Inferior parietal cortex (tissue), 1 donor: ENCODE results near the gene DNPH1.
A peak's percentile ranks its signal among the peaks of the same experiment; 100 is the strongest.

ENCODE experiments used
- DNase-seq: peaks from one replicate; pipeline ENCODE4 v3.0.0-alpha.2; 2016; ENCODE audit errors: extremely low spot score

DNPH1 gene, protein sequence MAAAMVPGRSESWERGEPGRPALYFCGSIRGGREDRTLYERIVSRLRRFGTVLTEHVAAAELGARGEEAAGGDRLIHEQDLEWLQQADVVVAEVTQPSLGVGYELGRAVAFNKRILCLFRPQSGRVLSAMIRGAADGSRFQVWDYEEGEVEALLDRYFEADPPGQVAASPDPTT

DNA sequence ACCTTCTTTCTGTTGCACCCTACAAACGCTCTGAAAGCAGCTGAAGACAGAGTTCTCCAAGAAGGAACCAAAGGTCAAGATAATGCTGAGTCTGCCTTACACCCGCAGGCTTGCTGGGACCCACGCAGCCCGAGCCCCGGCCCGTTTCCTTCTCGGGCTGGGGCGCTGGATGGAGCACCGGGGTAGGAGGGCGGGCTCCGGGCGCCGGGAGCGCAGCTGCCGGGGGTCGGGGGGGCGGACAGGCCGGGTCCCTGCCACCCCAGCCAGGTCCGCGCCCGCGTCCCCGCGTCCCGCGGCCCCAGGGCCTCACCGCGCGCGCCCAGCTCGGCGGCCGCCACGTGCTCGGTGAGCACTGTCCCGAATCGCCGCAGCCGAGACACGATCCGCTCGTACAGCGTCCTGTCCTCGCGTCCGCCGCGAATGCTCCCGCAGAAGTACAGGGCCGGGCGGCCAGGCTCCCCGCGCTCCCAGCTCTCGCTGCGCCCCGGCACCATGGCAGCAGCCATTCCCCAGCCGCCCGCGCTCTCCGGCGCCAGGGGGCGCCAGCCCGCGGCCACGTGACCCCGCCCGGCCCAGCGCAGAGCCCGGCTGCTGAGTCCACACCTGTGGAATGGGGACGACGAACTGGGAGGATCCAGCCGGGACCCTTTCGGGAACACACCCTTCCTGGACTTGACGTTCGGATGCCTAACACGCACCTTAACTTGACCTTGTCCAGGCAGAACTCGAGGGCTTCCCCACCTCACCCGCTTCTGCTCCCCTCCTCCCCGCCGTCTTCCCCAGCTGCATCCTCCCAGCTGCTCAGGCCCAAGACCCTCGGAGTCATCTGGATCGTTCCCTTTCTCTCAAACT is at the start of gene DNPH1:
DNPH1 (minus strand) TSS at position 531 of the 852 bp plus-strand sequence; CDS start at position 506, 25 bp downstream.
- DNase-seq = peak; percentile 73

- DNase-seq = no peak
Observed at GRCh38 chr6:43278524-43279078, 49.3 kb upstream of the DNPH1 start.

DNA sequence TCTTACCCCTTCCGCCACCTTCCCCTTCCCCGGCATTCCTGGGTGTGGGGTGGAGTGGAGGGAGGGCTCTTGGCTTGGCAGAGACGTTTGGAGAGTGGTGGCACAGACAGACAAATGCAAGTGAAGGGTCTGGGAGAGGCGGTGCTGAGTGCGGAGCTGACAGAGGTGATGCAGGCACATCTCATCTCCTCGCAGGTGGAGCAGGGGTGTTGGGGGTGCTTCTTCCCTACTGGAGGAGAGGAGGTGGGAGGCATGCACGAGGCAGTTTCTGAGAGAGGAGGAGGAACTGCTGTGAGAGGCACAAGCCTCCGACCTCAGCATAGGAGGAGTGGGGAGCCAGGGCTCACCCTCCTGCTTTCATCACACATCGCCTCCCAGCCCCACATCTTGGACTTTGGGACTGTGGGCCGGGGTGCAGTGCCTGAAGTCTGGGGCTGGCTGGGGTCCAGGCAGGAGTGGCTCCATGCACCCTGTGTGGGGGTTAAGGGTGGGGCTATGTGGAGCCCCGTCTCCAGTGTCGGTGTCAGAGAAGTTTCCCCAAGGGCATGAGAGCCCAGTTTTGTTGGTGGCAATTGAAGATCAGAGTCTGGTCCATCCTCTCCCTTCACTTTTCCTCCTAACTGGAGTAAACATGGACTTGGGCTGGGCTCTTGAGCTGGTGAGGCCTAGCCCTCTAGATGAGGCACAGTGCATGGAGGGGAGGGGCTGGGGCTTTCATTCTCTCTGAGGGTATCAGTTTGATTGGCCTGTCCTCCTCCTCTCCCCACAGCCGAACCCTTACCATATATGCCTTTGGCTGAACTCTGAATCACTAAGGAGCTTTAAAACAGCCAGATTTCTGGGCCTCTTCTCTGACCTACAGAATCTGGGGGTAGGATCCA is 48.6 kb upstream of the DNPH1 start:
- no peak for DNase-seq

DNA sequence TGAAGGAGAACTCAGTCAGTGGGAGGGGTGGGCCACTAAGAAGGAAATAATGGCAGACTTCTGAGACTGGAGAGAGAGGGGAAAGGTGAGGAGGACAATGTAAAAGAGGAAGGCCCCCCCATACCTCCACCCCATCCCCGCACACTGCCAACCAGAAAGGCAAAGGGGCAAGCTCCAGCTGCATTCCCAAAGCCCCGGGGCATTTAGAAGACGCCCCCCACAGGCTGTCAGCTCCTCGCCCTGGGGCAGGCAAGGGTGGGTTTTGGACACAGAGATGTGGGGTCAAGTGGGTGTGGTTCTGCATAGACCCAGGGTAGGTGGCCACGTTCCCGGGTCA is 48.0 kb upstream of the DNPH1 start:
- no peak for DNase-seq

DNA sequence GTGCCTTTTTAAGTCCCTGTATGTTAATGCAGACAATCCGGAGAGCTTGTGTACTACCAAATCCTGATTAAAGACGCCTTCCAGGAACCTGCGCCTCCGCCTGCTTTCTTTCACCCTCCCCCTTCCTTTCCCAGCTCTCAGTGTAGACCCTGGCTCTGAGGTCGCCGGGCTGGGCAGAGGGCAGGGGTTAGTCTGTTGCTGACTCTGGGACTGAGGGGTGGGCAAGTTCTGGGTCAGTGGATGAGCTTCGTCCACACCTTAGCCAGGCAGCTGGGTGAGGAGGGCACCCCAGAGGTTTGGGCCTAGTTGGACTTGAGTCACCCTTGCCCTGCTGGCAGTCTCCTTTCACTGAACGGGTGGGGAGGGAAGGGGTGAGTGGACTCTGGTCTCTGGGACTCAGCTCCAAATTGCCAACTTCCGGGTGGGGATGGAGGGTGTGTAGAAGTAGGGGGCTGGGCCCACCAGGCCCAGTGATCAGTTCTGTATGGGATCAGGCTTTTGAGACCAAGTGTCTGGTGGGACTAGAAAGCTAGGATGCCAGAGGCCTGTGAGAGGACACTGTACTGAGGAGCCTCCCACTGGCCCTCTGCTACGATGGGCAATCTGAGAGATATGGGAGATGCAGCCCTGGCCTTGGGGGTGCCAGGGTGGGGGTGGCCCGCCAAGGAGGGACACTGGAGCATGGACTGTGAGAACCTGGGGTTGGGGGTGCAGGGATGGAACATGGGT is 47.5 kb upstream of the DNPH1 start:
- DNase-seq = no peak

DNA sequence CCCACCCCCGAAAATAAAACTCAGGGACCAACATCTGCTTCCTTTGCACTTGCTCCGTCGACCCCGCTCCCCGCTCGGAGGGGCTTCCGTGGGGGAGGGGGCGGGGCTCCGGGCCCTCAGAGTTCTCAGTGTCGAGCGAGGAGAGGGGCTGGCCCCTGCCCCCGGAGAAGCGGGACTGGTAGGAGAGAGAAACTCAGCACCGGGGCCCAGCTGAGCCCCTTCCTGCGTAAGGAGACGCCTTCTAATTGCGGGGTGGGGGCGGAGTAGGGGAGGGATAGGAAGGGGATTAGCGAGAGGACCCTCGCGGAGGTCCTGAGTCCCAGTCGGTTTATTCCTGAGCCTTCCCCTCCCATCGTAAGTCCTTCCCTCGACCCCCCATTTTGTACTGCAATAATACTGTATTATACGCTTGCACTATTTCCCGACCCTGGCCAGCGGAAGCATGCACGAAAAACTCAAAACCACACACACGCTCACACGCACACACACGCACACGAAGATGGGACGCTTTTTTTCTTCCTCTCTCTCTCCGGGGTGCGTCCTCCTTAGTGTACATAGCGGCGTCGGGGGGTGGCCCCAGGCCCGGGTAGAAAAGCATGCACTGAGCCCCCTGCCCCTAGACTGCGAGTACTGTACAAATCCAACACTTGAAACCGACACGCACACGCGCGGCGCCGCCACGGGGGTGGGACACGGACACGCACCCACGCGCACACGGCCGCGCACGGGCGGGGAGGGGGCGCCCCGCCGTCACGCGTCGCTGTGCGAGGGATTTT is 46.7 kb upstream of the DNPH1 start:
- DNase-seq = no peak

DNA sequence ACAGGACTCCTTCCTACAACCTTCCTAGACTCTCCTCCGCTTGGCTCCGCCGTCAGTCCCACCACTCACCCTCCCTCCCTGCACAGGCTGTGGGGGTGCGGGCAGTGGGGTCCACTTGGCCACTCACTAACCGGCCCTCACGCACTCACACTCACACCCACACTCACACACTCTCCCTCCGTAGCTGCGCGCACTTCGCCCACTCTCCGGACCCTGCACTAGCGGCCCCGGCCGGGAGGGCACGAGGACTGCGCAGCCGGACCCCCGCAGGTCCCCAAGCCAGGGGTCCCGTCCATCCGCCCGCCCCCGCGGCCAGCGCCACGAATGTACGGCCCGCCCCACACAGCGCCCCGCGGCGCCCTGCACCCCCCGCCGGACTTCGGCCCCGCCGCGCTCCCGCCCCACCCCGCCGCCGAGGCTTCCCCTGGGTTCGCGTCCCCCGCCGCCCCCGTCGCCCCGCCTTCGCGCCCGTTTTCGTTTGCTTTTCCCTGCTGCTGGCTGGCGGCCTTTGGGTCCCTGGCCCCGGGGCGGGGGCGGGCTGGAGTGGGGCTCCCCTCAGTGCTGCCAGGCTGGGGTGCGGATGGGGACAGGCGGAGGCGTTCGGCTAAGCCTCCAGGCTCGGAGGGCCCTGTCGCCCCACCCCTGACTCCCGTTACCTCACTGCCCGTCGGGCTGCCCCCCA is 45.8 kb upstream of the DNPH1 start:
- no peak for DNase-seq

DNA sequence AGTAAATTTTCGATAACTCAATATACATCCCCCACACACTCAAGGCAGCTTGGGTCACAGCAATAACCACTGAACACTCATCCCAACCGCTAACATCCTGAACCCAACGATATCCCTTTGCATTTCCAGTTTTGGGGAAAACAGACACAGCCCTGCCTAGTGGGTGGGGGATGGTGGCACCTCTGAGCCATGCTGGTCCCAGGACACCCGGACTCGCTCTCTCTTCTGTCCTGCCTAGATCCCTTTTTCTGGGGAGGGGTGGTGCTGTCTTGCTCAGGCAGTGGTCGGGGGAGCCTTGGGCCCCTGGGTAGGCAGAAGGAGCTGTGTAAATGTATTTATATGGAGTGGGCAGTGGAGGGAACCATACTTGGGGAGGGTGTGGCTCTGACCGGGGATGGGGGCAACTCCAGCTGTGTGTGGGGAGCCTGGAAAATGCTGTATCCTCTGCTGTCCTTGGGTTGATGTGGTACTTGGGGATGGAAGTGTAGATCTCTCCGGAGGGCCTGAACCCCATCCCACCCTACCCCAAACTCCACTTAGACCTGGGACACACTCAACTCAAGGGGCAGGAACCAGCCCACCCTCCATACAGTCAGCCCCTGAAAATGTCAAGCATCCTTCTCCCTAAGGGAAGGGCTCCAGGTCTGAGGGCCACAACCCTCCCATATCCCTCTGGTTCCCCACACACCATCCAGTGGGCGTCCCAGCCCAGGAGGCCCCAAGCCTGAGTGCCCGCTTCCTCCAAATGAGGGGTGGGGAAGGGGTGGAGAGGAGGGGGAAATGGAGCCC is 45.0 kb upstream of the DNPH1 start:
- no peak for DNase-seq

GRCh38 chr6:43273707-43274106 is 44.4 kb upstream of the DNPH1 start:
- no peak for DNase-seq

GRCh38 chr6:43271944-43272343 is 42.7 kb upstream of the DNPH1 start:
- no peak for DNase-seq

- no peak for DNase-seq
Observed at GRCh38 chr6:43271103-43271815, 42.0 kb upstream of the DNPH1 start.

GRCh38 chr6:43269273-43270007 is 40.2 kb upstream of the DNPH1 start:
- DNase-seq = no peak

- no peak for DNase-seq
Observed at GRCh38 chr6:43268782-43269272, 39.5 kb upstream of the DNPH1 start.

DNA sequence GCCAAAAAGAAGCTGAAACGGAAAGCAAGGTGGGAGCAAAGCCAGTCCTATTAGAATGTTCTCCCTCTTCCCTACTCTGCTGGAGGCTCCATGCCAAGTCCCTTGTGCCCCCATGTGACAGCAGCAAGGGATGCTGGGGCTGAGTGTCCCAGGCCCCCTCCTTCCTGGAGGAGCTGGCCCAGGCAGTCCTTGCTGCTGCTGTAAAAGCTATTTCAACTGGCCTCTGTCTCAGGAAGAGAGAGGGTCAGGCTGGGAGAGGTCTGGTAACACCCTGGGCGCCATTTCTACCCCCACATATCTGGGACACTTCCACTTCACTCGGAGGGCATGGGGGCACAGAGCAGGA is 39.0 kb upstream of the DNPH1 start:
- peak; percentile 79 for DNase-seq

- DNase-seq = no peak
Observed at GRCh38 chr6:43267619-43268354, 38.5 kb upstream of the DNPH1 start.

GRCh38 chr6:43265564-43265963 is 36.3 kb upstream of the DNPH1 start:
- no peak for DNase-seq

DNA sequence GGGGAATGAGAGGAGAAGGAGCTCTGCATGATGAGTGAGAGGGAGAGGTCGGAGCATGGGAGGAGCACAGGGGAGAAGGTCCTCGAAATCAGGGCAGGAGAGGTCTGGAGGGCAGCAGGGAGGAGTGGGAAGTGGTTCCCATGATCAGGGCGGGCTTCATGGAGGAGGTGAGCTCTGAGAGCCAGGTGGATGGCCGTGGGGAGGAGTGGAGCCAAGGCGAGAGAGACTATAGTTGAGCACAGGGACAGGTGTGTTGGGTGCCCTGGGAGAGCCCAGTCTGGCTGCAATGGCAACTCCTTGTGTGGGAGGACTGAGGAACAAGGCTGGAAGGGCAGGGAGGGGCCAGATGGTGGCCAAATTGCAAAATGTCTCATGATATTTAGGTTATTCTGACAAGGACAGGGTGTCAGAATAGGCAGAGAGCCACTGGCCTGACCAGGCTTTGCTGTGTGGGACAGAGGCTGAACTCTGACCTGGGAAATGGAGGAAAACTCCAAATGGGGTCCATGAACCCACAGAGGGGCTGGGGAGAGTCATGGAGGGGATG is 35.4 kb upstream of the DNPH1 start:
- no peak for DNase-seq
